ENCODE measurements around the gene DNAAF9. TPM values are rescaled to one million over a fixed set of nuclear protein-coding genes. Genes with fewer than 3 reads are reported as not detected.

DNAAF9 gene
- total RNA-seq, 4 donors from 2014 or later = 2.2 to 6.0 (median 5.0) TPM

DNA sequence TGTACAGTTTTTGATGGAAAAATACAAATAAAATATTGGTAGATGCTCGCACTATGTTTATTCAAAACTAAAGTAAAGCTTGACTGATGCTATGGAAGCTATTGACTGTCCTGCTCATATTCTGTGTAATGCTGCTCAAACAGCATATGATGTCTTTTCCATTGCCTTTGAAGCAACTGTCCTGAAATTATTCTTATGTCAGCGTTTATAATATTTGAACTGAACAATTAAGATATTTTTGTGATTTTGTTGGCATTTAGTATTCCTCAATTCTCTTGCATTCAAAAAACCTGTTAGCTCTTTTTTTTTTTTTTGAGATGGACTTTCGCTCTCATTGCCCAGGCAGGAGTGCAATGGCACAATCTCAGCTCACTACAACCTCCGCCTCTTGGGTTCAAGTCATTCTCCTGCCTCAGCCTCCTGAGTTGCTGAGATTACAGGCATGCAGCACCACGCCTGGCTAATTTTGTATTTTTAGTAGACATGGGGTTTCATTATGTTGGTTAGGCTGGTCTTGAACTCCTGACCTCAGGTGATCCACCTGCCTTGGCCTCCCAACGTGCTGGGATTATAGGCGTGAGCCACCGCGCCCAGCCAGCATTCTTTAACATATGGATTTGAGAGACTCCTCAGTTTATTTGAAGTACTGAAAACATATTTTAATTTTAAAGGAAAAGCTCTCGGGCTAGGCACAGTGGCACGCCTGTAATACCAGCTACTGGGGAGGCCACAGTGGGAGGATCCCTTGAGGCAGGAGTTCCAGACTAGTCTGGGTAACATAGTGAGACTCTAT is 5.3 kb upstream of the DNAAF9 start:
- Histone ChIP-seq H3K4me3 (no peak overlapping the region), H3K27me3 (peaks cover 70% of the 10 kb centered on the region), H3K36me3 (no peaks in the 10 kb centered on the region), H3K4me1 (peaks cover 0 to 11% (median 8%) of the 10 kb centered on the region in 4 donors), H3K27ac (no peak overlapping the region), H3K9me3 (no peaks in the 10 kb centered on the region)
- no peak for TF ChIP-seq CTCF (IDR thresholded peaks at IDR 0.05)
- TF ChIP-seq POLR2A (IDR thresholded peaks at IDR 0.05) = no peak
- no peak for TF ChIP-seq EP300 (IDR thresholded peaks at IDR 0.05; ENCODE audit: low read depth)
- TF ChIP-seq POLR2AphosphoS5 (IDR thresholded peaks at IDR 0.05) = no peak
- intact Hi-C loops (cut with DNase I; ENCODE audit: low total_unique reads) = no loop called here
- in situ Hi-C loops (cut with MboI; ENCODE audit: low pct_ligation_motif_present in 1 of 4, low pct_unique_long_range_greater_than_20kb in 1 of 4, low sequenced_read_pairs in 3 of 4) = no loop called here
- DNase-seq = no peak
- 60 to 73% methylated on average over 11 of the region's 11 CpGs for WGBS, 2 donors (ENCODE audit: low coverage in 1 of 2)

GRCh38 chr20:3410464-3410863 is 3.0 kb upstream of the DNAAF9 start:
- H3K4me1 ChIP-seq = peaks cover 0 to 18% (median 10%) of the 10 kb centered on the region in 4 donors
- intact Hi-C loops (cut with DNase I; ENCODE audit: low total_unique reads) (no loop called here), in situ Hi-C loops (cut with MboI; ENCODE audit: low pct_ligation_motif_present in 1 of 4, low pct_unique_long_range_greater_than_20kb in 1 of 4, low sequenced_read_pairs in 3 of 4) (no loop called here)
- no peaks in the 10 kb centered on the region for H3K9me3 ChIP-seq
- WGBS, 2 donors (ENCODE audit: low coverage in 1 of 2) = 76 to 85% methylated on average over 2 of the region's 2 CpGs
- no peak overlapping the region for H3K27ac ChIP-seq
- no peak for DNase-seq
- TF ChIP-seq POLR2AphosphoS5 (IDR thresholded peaks at IDR 0.05) = no peak
- no peak for TF ChIP-seq POLR2A (IDR thresholded peaks at IDR 0.05)
- no peak for TF ChIP-seq CTCF (IDR thresholded peaks at IDR 0.05)
- TF ChIP-seq EP300 (IDR thresholded peaks at IDR 0.05; ENCODE audit: low read depth) = no peak
- no peaks in the 10 kb centered on the region for H3K36me3 ChIP-seq
- H3K4me3 ChIP-seq = no peak overlapping the region
- H3K27me3 ChIP-seq = peaks cover 65% of the 10 kb centered on the region

DNA sequence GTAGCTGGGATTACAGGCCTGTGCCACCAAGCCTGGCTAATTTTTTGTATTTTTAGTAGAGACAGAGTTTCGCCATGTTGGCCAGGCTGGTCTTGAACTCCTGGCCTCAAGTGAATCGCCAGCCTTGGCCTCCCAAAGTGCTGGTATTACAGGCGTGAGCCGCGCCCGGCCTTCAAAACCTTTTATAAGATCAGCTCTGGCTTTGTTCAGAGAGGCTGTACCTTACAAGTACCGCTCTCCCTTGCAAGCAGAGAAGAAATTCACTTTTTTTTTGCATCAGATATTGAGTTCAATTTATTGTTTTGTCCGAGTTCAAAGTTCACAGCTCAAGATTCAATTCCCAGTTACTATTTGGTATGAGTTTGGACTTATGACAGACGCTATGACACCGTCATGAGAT is 1.9 kb upstream of the DNAAF9 start:
- intact Hi-C loops (cut with DNase I; ENCODE audit: low total_unique reads) = no loop called here
- in situ Hi-C loops (cut with MboI; ENCODE audit: low pct_ligation_motif_present in 1 of 4, low pct_unique_long_range_greater_than_20kb in 1 of 4, low sequenced_read_pairs in 3 of 4) = no loop called here
- DNase-seq = no peak
- TF ChIP-seq EP300 (IDR thresholded peaks at IDR 0.05; ENCODE audit: low read depth) = no peak
- TF ChIP-seq POLR2A (IDR thresholded peaks at IDR 0.05) = no peak
- TF ChIP-seq POLR2AphosphoS5 (IDR thresholded peaks at IDR 0.05) = no peak
- no peak for TF ChIP-seq CTCF (IDR thresholded peaks at IDR 0.05)
- peaks cover 64% of the 10 kb centered on the region for H3K27me3 ChIP-seq
- no peak overlapping the region for H3K4me3 ChIP-seq
- 40 to 90% methylated on average over 3 to 10 of the region's 10 CpGs for WGBS, 2 donors (ENCODE audit: low coverage in 1 of 2)
- H3K27ac ChIP-seq = peak overlapping the region; percentile 78 to 91 (median 88)
- H3K36me3 ChIP-seq = no peaks in the 10 kb centered on the region
- no peaks in the 10 kb centered on the region for H3K9me3 ChIP-seq
- H3K4me1 ChIP-seq = peaks cover 0 to 22% (median 10%) of the 10 kb centered on the region in 4 donors

GRCh38 chr20:3407771-3408637 is 535 bp upstream of the DNAAF9 start:
- Histone ChIP-seq H3K4me1 (peaks cover 0 to 22% (median 10%) of the 10 kb centered on the region in 4 donors), H3K36me3 (no peaks in the 10 kb centered on the region), H3K27ac (peak overlapping the region; percentile 78 to 91 (median 88)), H3K4me3 (peak overlapping the region; percentile 49 to 70 (median 61)), H3K27me3 (peaks cover 58% of the 10 kb centered on the region), H3K9me3 (no peaks in the 10 kb centered on the region)
- in situ Hi-C loops (cut with MboI; ENCODE audit: low pct_ligation_motif_present in 1 of 4, low pct_unique_long_range_greater_than_20kb in 1 of 4, low sequenced_read_pairs in 3 of 4) = no loop called here
- peak; percentile 72 for DNase-seq
- intact Hi-C loops (cut with DNase I; ENCODE audit: low total_unique reads) = no loop called here
- TF ChIP-seq POLR2AphosphoS5 (IDR thresholded peaks at IDR 0.05) (peak in 2 of 3 donors; percentile 39 to 54), EP300 (IDR thresholded peaks at IDR 0.05; ENCODE audit: low read depth) (no peak), CTCF (IDR thresholded peaks at IDR 0.05) (no peak), POLR2A (IDR thresholded peaks at IDR 0.05) (peak; percentile 40)
- WGBS, 2 donors (ENCODE audit: low coverage in 1 of 2) = 2 to 4% methylated on average over 4 to 20 of the region's 59 CpGs
